K562 (cell line): ENCODE data around the gene SFI1. TPM values are rescaled to one million over a fixed set of nuclear protein-coding genes. Genes with fewer than 3 reads are reported as not detected.

Source experiments
- ATAC-seq: fragments of 200-7000 bp; cut with Tn5 transposase; 3 replicates; pipeline ENCODE4 v1.9.1; 2020; ENCODE audit warnings: moderate library complexity
- BruUV-seq: library from RNA; stranded (reverse); fragments of 400-500 nt; replicated peaks from 2 replicates; lab custom pipeline; 2021; lab: Mats Ljungman, UMichigan
- CTCF ChIA-PET: fragments of 300-600 bp; formaldehyde crosslinking; extraction: SDS; loops from one replicate; lab custom pipeline; 2021; ENCODE audit warnings: low intra/inter-chr PET ratio; lab: Yijun Ruan, JAX
- POLR2A ChIA-PET: fragments of 300-600, 350-650 bp; sonication (Branson Sonifier 250); formaldehyde crosslinking; extraction: SDS; loops from one replicate; lab custom pipeline; 2021; ENCODE audit warnings: antibody characterized with exemption, inconsistent platforms; lab: Yijun Ruan, JAX
- DNase-seq, 4 experiments: peaks; one replicate each; pipeline versions ENCODE4 v3.0.0 to v3.0.0-alpha.2; 2011 to 2018; ENCODE audit warnings: low spot score in 3 of 4, mixed read lengths in 3 of 4; ENCODE audit errors: extremely low read depth in 1 of 4
- FAIRE-seq: peaks from 2 replicates; lab custom pipeline; 2011; peaks lifted over from hg19 to GRCh38; lab: Jason Lieb, UNC
- H2AFZ ChIP-seq: 2 replicates; pipeline ENCODE4 v1.6.0; 2011; ENCODE audit warnings: low read depth, low read length, control low read depth, inconsistent platforms
- H3K27ac ChIP-seq: fragments of 200-600 bp; 3 replicates; pipeline ENCODE4 v1.8.0; 2011; ENCODE audit warnings: low read depth, mild to moderate bottlenecking, control low read depth, inconsistent platforms, low read length, moderate library complexity, mixed read lengths; ENCODE audit errors: extremely low read depth
- H3K27me3 ChIP-seq, 2 experiments: fragments of 300-600 bp in 1 of 2; 2 replicates in 1 of 2; 3 replicates in 1 of 2; pipeline versions ENCODE4 v1.6.0 to v1.8.0; 2011; ENCODE audit warnings: inconsistent platforms in 2 of 2, low read length in 2 of 2, mild to moderate bottlenecking in 1 of 2, mixed read lengths in 1 of 2, moderate library complexity in 1 of 2; ENCODE audit not compliant: control insufficient read depth in 2 of 2, insufficient read depth in 2 of 2
- H3K36me3 ChIP-seq: fragments of 300-600 bp; 3 replicates; pipeline ENCODE4 v1.8.0; 2011; ENCODE audit warnings: mild to moderate bottlenecking, low read length, inconsistent platforms; ENCODE audit not compliant: control insufficient read depth, insufficient read depth
- H3K4me1 ChIP-seq, 2 experiments: fragments of 200-600 bp in 1 of 2; replicated peaks in 1 of 2; 2 replicates in 1 of 2; 3 replicates in 1 of 2; pipeline versions ENCODE4 v1.5.1 to v1.8.0; 2011; ENCODE audit warnings: inconsistent platforms in 2 of 2, low read length in 2 of 2, mild to moderate bottlenecking in 1 of 2, mixed read lengths in 1 of 2, moderate library complexity in 1 of 2; ENCODE audit not compliant: control insufficient read depth in 2 of 2, insufficient read depth in 2 of 2
- H3K4me2 ChIP-seq: 2 replicates; pipeline ENCODE4 v1.6.1; 2011; ENCODE audit warnings: low read length, control low read depth, inconsistent platforms, mixed read lengths; ENCODE audit not compliant: insufficient read depth
- H3K4me3 ChIP-seq: fragments of 200-600 bp; sonication (generic), shearing (Covaris generic); 2 replicates; pipeline ENCODE4 v1.5.1; 2016; ENCODE audit warnings: control low read depth, inconsistent platforms
- H3K79me2 ChIP-seq: fragments of 200-600 bp; 3 replicates; pipeline ENCODE4 v1.8.0; 2011; ENCODE audit warnings: low read length, inconsistent platforms; ENCODE audit not compliant: control insufficient read depth, insufficient read depth
- H3K9ac ChIP-seq, 2 experiments: 2 replicates each; pipeline versions ENCODE4 v1.6.0 to v1.6.1; 2011; ENCODE audit warnings: low read depth in 2 of 2, low read length in 2 of 2, control low read depth in 1 of 2, inconsistent platforms in 1 of 2, mild to moderate bottlenecking in 1 of 2, mixed read lengths in 1 of 2; ENCODE audit not compliant: insufficient read depth in 1 of 2
- H3K9me1 ChIP-seq: one replicate; pipeline ENCODE4 v1.6.0; 2011; ENCODE audit warnings: inconsistent platforms, mild to moderate bottlenecking, low read length, moderate library complexity; ENCODE audit not compliant: control insufficient read depth, insufficient read depth
- H3K9me3 ChIP-seq: replicated peaks from 2 replicates; pipeline ENCODE4 v1.5.1; 2011; ENCODE audit warnings: low read depth, low read length, inconsistent platforms; ENCODE audit not compliant: control insufficient read depth, insufficient read depth
- H4K20me1 ChIP-seq: replicated peaks from 2 replicates; pipeline ENCODE4 v1.6.1; 2011; ENCODE audit warnings: low read length, inconsistent platforms, mixed read lengths; ENCODE audit not compliant: control insufficient read depth, insufficient read depth
- CC2D1A ChIP-seq: fragments of 450-650 bp; IDR thresholded peaks from 2 replicates; pipeline ENCODE4 v1.6.1; 2017; ENCODE audit warnings: mild to moderate bottlenecking
- CEBPB ChIP-seq: fragments of 450-650 bp; IDR thresholded peaks from 2 replicates; pipeline ENCODE4 v1.6.1; 2016; ENCODE audit warnings: missing genetic modification characterization, missing compliant biosample characterization
- CHCHD3 ChIP-seq: fragments of 250-450 bp; sonication (Bioruptor Pico); IDR thresholded peaks from 2 replicates; pipeline ENCODE4 v2.1.2; 2022; ENCODE audit warnings: mild to moderate bottlenecking
- EGR1 ChIP-seq: fragments of 450-650 bp; conservative IDR thresholded peaks from 2 replicates; pipeline ENCODE4 v1.6.1; 2017; ENCODE audit warnings: mild to moderate bottlenecking
- POLR2G ChIP-seq: fragments of 200-400 bp; formaldehyde crosslinking; IDR thresholded peaks from 2 replicates; pipeline ENCODE4 v1.6.1; 2017; ENCODE audit warnings: low read depth, mild to moderate bottlenecking, antibody characterized with exemption, low read length, moderate library complexity
- RBM22 ChIP-seq: fragments of 200-400 bp; formaldehyde crosslinking; IDR thresholded peaks from 2 replicates; pipeline ENCODE4 v1.6.1; 2018; ENCODE audit warnings: low read length, low read depth; ENCODE audit not compliant: poor library complexity, severe bottlenecking
- ZNF143 ChIP-seq: sonication (generic); formaldehyde crosslinking; IDR thresholded peaks from 2 replicates; pipeline ENCODE4 v1.9.0; 2022; ENCODE audit warnings: mild to moderate bottlenecking, missing genetic modification reagents
- ZNF655 ChIP-seq: fragments of 250-450 bp; sonication (Bioruptor Pico); IDR thresholded peaks from 2 replicates; pipeline ENCODE4 v1.5.0; 2021
- WGBS: fragments of 100-300 bp; shearing (Covaris generic); methylation state at CpG from one replicate; pipeline ENCODE4 v1.1.6; 2016; ENCODE audit warnings: low coverage, mixed read lengths; ENCODE audit not compliant: insufficient coverage; ENCODE audit errors: missing lambda C conversion rate; 5-methylcytosine and 5-hydroxymethylcytosine counted together
- in situ Hi-C: fragments of 300-500 bp; cut with MboI; formaldehyde crosslinking; loops from 4 replicates; pipeline ENCODE4 v1.15.0; 2018; ENCODE audit warnings: inconsistent platforms, mixed read lengths
- intact Hi-C: fragments of 100-400 bp; cut with micrococcal nuclease; formaldehyde crosslinking; loops from 2 replicates; pipeline ENCODE4 v1.14.2; 2022
- polyA plus RNA-seq, 8 experiments: library from polyadenylated mRNA; depleted of rRNA in 4 of 8; stranded (reverse) in 5 of 8; unstranded in 3 of 8; fragments of >200 nt; fragmentation: Nextera tagmentation in 2 of 8; fragmentation: Illumina TruSeq in 1 of 8; extraction: Ambion mirVana in 2 of 8; extraction: Trizol in 1 of 8; gene quantifications; 2 replicates each; pipeline versions ENCODE4 v1.2.1 to v1.2.3, GENCODE V29; 2011 to 2014; ENCODE audit warnings: inconsistent platforms in 1 of 8, missing spikeins in 1 of 8
- total RNA-seq, 7 experiments: library from RNA; depleted of rRNA in 6 of 7; stranded (reverse); fragments of >200 nt in 6 of 7; fragmentation: Illumina TruSeq in 2 of 7; extraction: Trizol in 2 of 7; gene quantifications; 2 replicates each; pipeline versions ENCODE4 v1.2.1 to v1.2.3, GENCODE V29; 2011 to 2021; ENCODE audit warnings: low replicate concordance in 1 of 7
- TF ChIP-seq, protein P1 (sequence below): fragments of 450-650 bp; IDR thresholded peaks from 2 replicates; pipeline ENCODE4 v1.6.1; 2018; ENCODE audit not compliant: partially characterized antibody

The SFI1 gene
- total and polyA plus RNA-seq, 9 of the 15 experiments (the other 6 are each of a cell fraction or from before 2014, with no cell fraction given) = 3.0 to 25.6 (median 14.1) TPM

DNA sequence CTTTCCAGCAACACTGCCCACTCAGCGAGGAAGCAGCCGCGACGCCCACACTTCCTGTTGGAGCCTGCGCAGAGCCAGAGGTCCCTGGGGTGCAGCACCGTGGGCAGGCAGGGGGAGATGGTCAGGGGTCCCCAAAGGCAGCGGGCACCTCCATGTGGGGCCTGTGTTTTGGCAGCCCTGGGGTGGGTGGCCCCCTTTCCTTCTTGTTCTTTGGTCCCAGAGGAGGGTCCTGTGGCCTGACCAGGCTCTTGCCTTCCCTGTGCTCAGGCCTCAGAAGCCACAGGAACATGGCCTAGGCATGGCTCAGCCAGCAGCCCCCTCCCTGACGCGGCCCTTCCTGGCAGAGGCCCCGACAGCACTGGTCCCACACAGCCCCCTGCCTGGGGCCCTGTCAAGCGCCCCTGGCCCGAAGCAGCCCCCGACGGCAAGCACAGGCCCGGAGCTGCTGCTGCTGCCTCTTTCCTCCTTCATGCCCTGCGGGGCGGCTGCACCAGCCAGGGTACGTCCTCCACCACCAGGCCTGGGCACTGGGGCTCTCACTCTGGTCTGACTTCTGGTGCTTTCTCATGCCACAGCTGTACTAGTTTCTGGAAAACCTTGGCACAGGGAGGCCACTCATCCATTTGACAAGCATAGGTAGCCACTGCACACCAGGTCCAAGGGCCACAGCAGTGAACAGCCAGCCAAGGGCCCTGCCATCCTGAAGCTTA, 118.6 kb downstream of the SFI1 start:
- ChIA-PET CTCF (no interaction called here), POLR2A (interaction anchor here (0.6 to 4.2 kb wide), 2 partner anchors 10 to 11 kb away, joined by 3 to 14 read pairs; no protein-coding TSS in a partner anchor)
- in situ Hi-C loops = no loop called here
- DNase-seq (no peak), ATAC-seq (no peak), FAIRE-seq (no peak)
- Histone ChIP-seq H4K20me1 (no peaks in the 10 kb centered on the region), H2AFZ (no peak overlapping the region), H3K9me3 (no peaks in the 10 kb centered on the region), H3K9ac (peak overlapping the region in 1 of 2 experiments; percentile 20; a peak in 1 of 4 replicates), H3K4me2 (no peak overlapping the region), H3K4me1 (peaks cover 0 to 46% of the 10 kb centered on the region in 2 experiments; a peak in 3 of 5 replicates), H3K9me1 (no peaks in the 10 kb centered on the region), H3K27me3 (no peaks in the 10 kb centered on the region), H3K4me3 (no peak overlapping the region), H3K79me2 (no peaks in the 10 kb centered on the region), H3K27ac (no peak overlapping the region), H3K36me3 (peaks cover 30% of the 10 kb centered on the region; the same call in 2 of the 3 replicates)
- intact Hi-C loops = no loop called here
- WGBS = 83% methylated on average over 1 of the region's 18 CpGs
- no TSS peak for BruUV-seq
- TF ChIP-seq ZNF655 (CRISPR knock-in tag) = no peak
- TF ChIP-seq CEBPB = no peak
- no peak for TF ChIP-seq CC2D1A
- TF ChIP-seq, protein P1, sequence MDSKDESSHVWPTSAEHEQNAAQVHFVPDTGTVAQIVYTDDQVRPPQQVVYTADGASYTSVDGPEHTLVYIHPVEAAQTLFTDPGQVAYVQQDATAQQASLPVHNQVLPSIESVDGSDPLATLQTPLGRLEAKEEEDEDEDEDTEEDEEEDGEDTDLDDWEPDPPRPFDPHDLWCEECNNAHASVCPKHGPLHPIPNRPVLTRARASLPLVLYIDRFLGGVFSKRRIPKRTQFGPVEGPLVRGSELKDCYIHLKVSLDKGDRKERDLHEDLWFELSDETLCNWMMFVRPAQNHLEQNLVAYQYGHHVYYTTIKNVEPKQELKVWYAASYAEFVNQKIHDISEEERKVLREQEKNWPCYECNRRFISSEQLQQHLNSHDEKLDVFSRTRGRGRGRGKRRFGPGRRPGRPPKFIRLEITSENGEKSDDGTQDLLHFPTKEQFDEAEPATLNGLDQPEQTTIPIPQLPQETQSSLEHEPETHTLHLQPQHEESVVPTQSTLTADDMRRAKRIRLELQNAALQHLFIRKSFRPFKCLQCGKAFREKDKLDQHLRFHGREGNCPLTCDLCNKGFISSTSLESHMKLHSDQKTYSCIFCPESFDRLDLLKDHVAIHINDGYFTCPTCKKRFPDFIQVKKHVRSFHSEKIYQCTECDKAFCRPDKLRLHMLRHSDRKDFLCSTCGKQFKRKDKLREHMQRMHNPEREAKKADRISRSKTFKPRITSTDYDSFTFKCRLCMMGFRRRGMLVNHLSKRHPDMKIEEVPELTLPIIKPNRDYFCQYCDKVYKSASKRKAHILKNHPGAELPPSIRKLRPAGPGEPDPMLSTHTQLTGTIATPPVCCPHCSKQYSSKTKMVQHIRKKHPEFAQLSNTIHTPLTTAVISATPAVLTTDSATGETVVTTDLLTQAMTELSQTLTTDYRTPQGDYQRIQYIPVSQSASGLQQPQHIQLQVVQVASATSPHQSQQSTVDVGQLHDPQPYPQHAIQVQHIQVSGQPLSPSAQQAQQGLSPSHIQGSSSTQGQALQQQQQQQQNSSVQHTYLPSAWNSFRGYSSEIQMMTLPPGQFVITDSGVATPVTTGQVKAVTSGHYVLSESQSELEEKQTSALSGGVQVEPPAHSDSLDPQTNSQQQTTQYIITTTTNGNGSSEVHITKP = no peak
- TF ChIP-seq ZNF143 (CRISPR knock-in tag) = no peak
- TF ChIP-seq RBM22 = peak; percentile 50
- peak; percentile 58 for TF ChIP-seq POLR2G
- peak; percentile 32 for TF ChIP-seq EGR1
- TF ChIP-seq CHCHD3 (CRISPR knock-in tag) = no peak
